Muscle layer of colon (tissue), 2 donors: ENCODE measurements around the gene PLEKHG5.

Source experiments
- H3K27ac ChIP-seq: one replicate; pipeline ENCODE4 v1.7.0; 2013; ENCODE audit warnings: low read depth, mild to moderate bottlenecking, low read length, moderate library complexity
- H3K27me3 ChIP-seq, 2 donors: one replicate each; pipeline ENCODE4 v1.7.0; 2013; ENCODE audit warnings: low read length in 2 of 2, mild to moderate bottlenecking in 2 of 2; ENCODE audit not compliant: insufficient read depth in 2 of 2, control insufficient read depth in 1 of 2
- H3K36me3 ChIP-seq: one replicate; pipeline ENCODE4 v1.7.0; 2013; ENCODE audit warnings: mild to moderate bottlenecking, low read length; ENCODE audit not compliant: insufficient read depth
- H3K4me1 ChIP-seq: one replicate; pipeline ENCODE4 v1.7.0; 2013; ENCODE audit warnings: mild to moderate bottlenecking, low read length; ENCODE audit not compliant: insufficient read depth
- H3K4me3 ChIP-seq, 2 donors: one replicate each; pipeline ENCODE4 v1.7.0; 2013; ENCODE audit warnings: low read length in 2 of 2, low read depth in 1 of 2, mild to moderate bottlenecking in 1 of 2, moderate library complexity in 1 of 2
- H3K9ac ChIP-seq: one replicate; pipeline ENCODE4 v1.7.0; 2013; ENCODE audit warnings: low read length
- H3K9me3 ChIP-seq: one replicate; pipeline ENCODE4 v1.7.0; 2013; ENCODE audit warnings: mild to moderate bottlenecking, low read length
- donor health status: abdominal sarcoma.
- donor health status: Adenocarcinoma of cecum.

PLEKHG5 gene

GRCh38 chr1:6491480-6491962 lies at the start of gene PLEKHG5:
Gene PLEKHG5, minus strand, starts transcription at chr1:6491667. Its CDS starts 14,096 bp downstream, at chr1:6477571.
- H3K9me3 ChIP-seq, result no peaks in the 10 kb centered on the region

GRCh38 chr1:6538956-6539355 lies 47.5 kb upstream of the PLEKHG5 start:
- Histone ChIP-seq H3K27ac (no peak overlapping the region), H3K4me3 (no peak overlapping the region), H3K9me3 (no peaks in the 10 kb centered on the region), H3K36me3 (peaks cover 6% of the 10 kb centered on the region), H3K9ac (no peak overlapping the region), H3K4me1 (no peaks in the 10 kb centered on the region), H3K27me3 (no peaks in the 10 kb centered on the region)

More at GRCh38 chr1:6491480-6491962, at the start of gene PLEKHG5:
- no peak within 1 kb of the TSS for H3K9ac ChIP-seq
- peak within 1 kb of the TSS; percentile 65 to 68 for H3K4me3 ChIP-seq
- peaks cover 18% of the 10 kb centered on the region for H3K4me1 ChIP-seq
- H3K36me3 ChIP-seq, result no peaks in the 10 kb centered on the region
- H3K27me3 ChIP-seq, result peaks cover 0 to 24% of the 10 kb centered on the region in 2 donors
- no peak within 1 kb of the TSS for H3K27ac ChIP-seq

- H3K9ac ChIP-seq, result no peak overlapping the region
- H3K4me1 ChIP-seq, result no peaks in the 10 kb centered on the region
- H3K36me3 ChIP-seq, result peaks cover 28% of the 10 kb centered on the region
- no peaks in the 10 kb centered on the region for H3K9me3 ChIP-seq
- H3K27me3 ChIP-seq, result no peaks in the 10 kb centered on the region
- H3K27ac ChIP-seq, result no peak overlapping the region
- H3K4me3 ChIP-seq, result no peak overlapping the region
These were observed 44.8 kb upstream of the PLEKHG5 start for GRCh38 chr1:6536291-6536690.

GRCh38 chr1:6535214-6535613 lies 43.7 kb upstream of the PLEKHG5 start:
- Histone ChIP-seq H3K27me3 (no peaks in the 10 kb centered on the region), H3K27ac (no peak overlapping the region), H3K36me3 (peaks cover 35% of the 10 kb centered on the region), H3K9me3 (no peaks in the 10 kb centered on the region), H3K4me3 (no peak overlapping the region), H3K9ac (no peak overlapping the region), H3K4me1 (no peaks in the 10 kb centered on the region)

- Histone ChIP-seq H3K4me3 (no peak overlapping the region), H3K4me1 (no peaks in the 10 kb centered on the region), H3K36me3 (peaks cover 35% of the 10 kb centered on the region), H3K9me3 (no peaks in the 10 kb centered on the region), H3K27me3 (no peaks in the 10 kb centered on the region), H3K27ac (no peak overlapping the region), H3K9ac (no peak overlapping the region)
These were observed 42.9 kb upstream of the PLEKHG5 start for GRCh38 chr1:6534248-6534822.

GRCh38 chr1:6531996-6532395 lies 40.5 kb upstream of the PLEKHG5 start:
- Histone ChIP-seq H3K27ac (no peak overlapping the region), H3K27me3 (no peaks in the 10 kb centered on the region), H3K4me3 (no peak overlapping the region), H3K9ac (no peak overlapping the region), H3K9me3 (no peaks in the 10 kb centered on the region), H3K4me1 (no peaks in the 10 kb centered on the region), H3K36me3 (peaks cover 57% of the 10 kb centered on the region)

GRCh38 chr1:6530504-6531160 lies 39.2 kb upstream of the PLEKHG5 start:
- Histone ChIP-seq H3K36me3 (peaks cover 70% of the 10 kb centered on the region), H3K27me3 (no peaks in the 10 kb centered on the region), H3K4me3 (no peak overlapping the region), H3K27ac (no peak overlapping the region), H3K9ac (no peak overlapping the region), H3K4me1 (no peaks in the 10 kb centered on the region), H3K9me3 (no peaks in the 10 kb centered on the region)

- no peak overlapping the region for H3K9ac ChIP-seq
- no peak overlapping the region for H3K27ac ChIP-seq
- no peak overlapping the region for H3K4me3 ChIP-seq
- no peaks in the 10 kb centered on the region for H3K4me1 ChIP-seq
- H3K27me3 ChIP-seq, result no peaks in the 10 kb centered on the region
- peaks cover 70% of the 10 kb centered on the region for H3K36me3 ChIP-seq
- no peaks in the 10 kb centered on the region for H3K9me3 ChIP-seq
These were observed 37.0 kb upstream of the PLEKHG5 start for GRCh38 chr1:6528492-6528891.

- Histone ChIP-seq H3K9me3 (no peaks in the 10 kb centered on the region), H3K4me1 (no peaks in the 10 kb centered on the region), H3K27ac (no peak overlapping the region), H3K36me3 (peaks cover 49% of the 10 kb centered on the region), H3K9ac (no peak overlapping the region), H3K27me3 (no peaks in the 10 kb centered on the region), H3K4me3 (no peak overlapping the region)
These were observed 34.8 kb upstream of the PLEKHG5 start for GRCh38 chr1:6526316-6526715.

GRCh38 chr1:6523566-6523965 lies 32.1 kb upstream of the PLEKHG5 start:
- H3K36me3 ChIP-seq, result peaks cover 35% of the 10 kb centered on the region
- no peak overlapping the region for H3K4me3 ChIP-seq
- H3K27ac ChIP-seq, result no peak overlapping the region
- no peak overlapping the region for H3K9ac ChIP-seq
- no peaks in the 10 kb centered on the region for H3K27me3 ChIP-seq
- peaks cover 5% of the 10 kb centered on the region for H3K4me1 ChIP-seq
- no peaks in the 10 kb centered on the region for H3K9me3 ChIP-seq

GRCh38 chr1:6521536-6521935 lies 30.1 kb upstream of the PLEKHG5 start:
- Histone ChIP-seq H3K4me1 (peaks cover 5% of the 10 kb centered on the region), H3K27me3 (no peaks in the 10 kb centered on the region)

More at GRCh38 chr1:6521536-6521935, 30.1 kb upstream of the PLEKHG5 start:
- Histone ChIP-seq H3K36me3 (peaks cover 16% of the 10 kb centered on the region), H3K4me3 (no peak overlapping the region), H3K27ac (no peak overlapping the region), H3K9me3 (no peaks in the 10 kb centered on the region), H3K9ac (no peak overlapping the region)
